Osteocyte (in vitro differentiated cells): ENCODE results near the gene LIN52. TPM values are rescaled to one million over a fixed set of nuclear protein-coding genes. Genes with fewer than 3 reads are reported as not detected.

Source experiments
- DNase-seq: peaks from one replicate; pipeline ENCODE4 v3.0.0; 2021; ENCODE audit warnings: mixed read lengths; ENCODE audit not compliant: unreplicated experiment; ENCODE audit errors: extremely low spot score
- H3K27ac Mint-ChIP-seq: one replicate; pipeline ENCODE4 v1.8.0; 2021; ENCODE audit warnings: mild to moderate bottlenecking, mixed read lengths; ENCODE audit not compliant: unreplicated experiment
- H3K27me3 Mint-ChIP-seq: one replicate; pipeline ENCODE4 v1.8.0; 2021; ENCODE audit warnings: mixed read lengths; ENCODE audit not compliant: unreplicated experiment
- H3K36me3 Mint-ChIP-seq: one replicate; pipeline ENCODE4 v1.8.0; 2021; ENCODE audit warnings: mixed read lengths; ENCODE audit not compliant: unreplicated experiment
- H3K4me1 Mint-ChIP-seq: one replicate; pipeline ENCODE4 v1.8.0; 2021; ENCODE audit warnings: mixed read lengths; ENCODE audit not compliant: unreplicated experiment
- H3K4me3 Mint-ChIP-seq: one replicate; pipeline ENCODE4 v1.8.0; 2021; ENCODE audit warnings: mild to moderate bottlenecking, moderate library complexity, mixed read lengths; ENCODE audit not compliant: unreplicated experiment
- H3K9me3 Mint-ChIP-seq: one replicate; pipeline ENCODE4 v1.8.0; 2021; ENCODE audit warnings: mixed read lengths; ENCODE audit not compliant: unreplicated experiment
- CTCF ChIP-seq: fragments of 200-600 bp; sonication (generic); IDR thresholded peaks from 2 replicates; pipeline ENCODE4 v1.5.0; 2021; ENCODE audit warnings: antibody characterized with exemption, mild to moderate bottlenecking, moderate library complexity
- total RNA-seq: library from RNA; stranded (reverse); gene quantifications from 2 replicates; pipeline ENCODE4 v1.2.1, GENCODE V29; 2021

Gene LIN52
- total RNA-seq, 1 donor from 2014 or later = 9.0 TPM

GRCh38 chr14:74223016-74223415 is 138.3 kb downstream of the LIN52 start:
- no peaks in the 10 kb centered on the region for H3K4me1 Mint-ChIP-seq
- H3K36me3 Mint-ChIP-seq = no peaks in the 10 kb centered on the region
- H3K9me3 Mint-ChIP-seq = no peaks in the 10 kb centered on the region
- H3K27ac Mint-ChIP-seq = no peak overlapping the region
- peaks cover 41% of the 10 kb centered on the region for H3K27me3 Mint-ChIP-seq
- TF ChIP-seq CTCF = no peak
- no peak for DNase-seq
- H3K4me3 Mint-ChIP-seq = no peak overlapping the region

- Mint-ChIP-seq H3K4me3 (no peak overlapping the region), H3K36me3 (no peaks in the 10 kb centered on the region), H3K27ac (no peak overlapping the region), H3K27me3 (peaks cover 64% of the 10 kb centered on the region), H3K9me3 (peaks cover 3% of the 10 kb centered on the region), H3K4me1 (no peaks in the 10 kb centered on the region)
- no peak for TF ChIP-seq CTCF
- no peak for DNase-seq
These were observed 147.0 kb downstream of the LIN52 start for GRCh38 chr14:74231784-74232183.

- H3K4me3 Mint-ChIP-seq = no peak overlapping the region
- TF ChIP-seq CTCF = no peak
- peaks cover 3% of the 10 kb centered on the region for H3K9me3 Mint-ChIP-seq
- H3K27me3 Mint-ChIP-seq = peaks cover 63% of the 10 kb centered on the region
- no peak overlapping the region for H3K27ac Mint-ChIP-seq
- no peak for DNase-seq
- no peaks in the 10 kb centered on the region for H3K36me3 Mint-ChIP-seq
- H3K4me1 Mint-ChIP-seq = no peaks in the 10 kb centered on the region
These were observed 150.3 kb downstream of the LIN52 start for GRCh38 chr14:74235017-74235416.

GRCh38 chr14:74237441-74237840 is 152.7 kb downstream of the LIN52 start:
- Mint-ChIP-seq H3K4me1 (peaks cover 17% of the 10 kb centered on the region), H3K4me3 (no peak overlapping the region), H3K27me3 (peaks cover 75% of the 10 kb centered on the region), H3K9me3 (peaks cover under 1% of the 10 kb centered on the region), H3K27ac (no peak overlapping the region), H3K36me3 (no peaks in the 10 kb centered on the region)
- no peak for DNase-seq
- TF ChIP-seq CTCF = no peak

- no peak for DNase-seq
- Mint-ChIP-seq H3K36me3 (no peaks in the 10 kb centered on the region), H3K27me3 (peaks cover 85% of the 10 kb centered on the region), H3K9me3 (no peaks in the 10 kb centered on the region), H3K27ac (no peak within 1 kb of the TSS), H3K4me1 (peaks cover 17% of the 10 kb centered on the region), H3K4me3 (peak within 1 kb of the TSS; percentile 18)
- TF ChIP-seq CTCF = no peak
These were observed 154.5 kb downstream of the LIN52 start, which contains the start of gene VSX2 for GRCh38 chr14:74238974-74239847. Gene VSX2, plus strand, starts transcription at chr14:74239449. Its CDS starts 113 bp downstream, at chr14:74239562.
